Mesodermal cell (in vitro differentiated cells): ENCODE results near the gene MACROH2A2.

ENCODE experiments used
- H3K27ac ChIP-seq: 2 replicates; pipeline ENCODE4 v1.7.0; 2013; ENCODE audit warnings: mild to moderate bottlenecking, low read depth, low read length, moderate library complexity; ENCODE audit not compliant: severe bottlenecking
- H3K36me3 ChIP-seq: 2 replicates; pipeline ENCODE4 v1.7.1; 2013; ENCODE audit warnings: mild to moderate bottlenecking, low read length, moderate library complexity; ENCODE audit not compliant: control insufficient read depth, insufficient read depth
- H3K4me1 ChIP-seq: one replicate; pipeline ENCODE4 v1.7.1; 2013; ENCODE audit warnings: mild to moderate bottlenecking, low read length; ENCODE audit not compliant: insufficient read depth, control insufficient read depth, poor library complexity, severe bottlenecking
- H3K4me3 ChIP-seq: 2 replicates; pipeline ENCODE4 v1.7.0; 2013; ENCODE audit warnings: low read length, control low read depth, mild to moderate bottlenecking; ENCODE audit not compliant: insufficient read depth, poor library complexity, severe bottlenecking; ENCODE audit errors: extremely low read depth
- H3K9me3 ChIP-seq: 2 replicates; pipeline ENCODE4 v1.7.1; 2013; ENCODE audit warnings: mild to moderate bottlenecking, low read length, moderate library complexity; ENCODE audit not compliant: control insufficient read depth
- WGBS, 2 experiments: methylation state at CpG; one replicate each; pipeline ENCODE4 v1.1.5; 2013; ENCODE audit warnings: missing lambda C conversion rate in 2 of 2; ENCODE audit not compliant: insufficient coverage in 2 of 2; 5-methylcytosine and 5-hydroxymethylcytosine counted together

The MACROH2A2 gene

GRCh38 chr10:70125918-70126552 is 73.4 kb downstream of the MACROH2A2 start:
- 87% methylated on average over 4 of the region's 5 CpGs; no CpG with 5 or more reads in 1 of the 2 experiments for whole genome bisulfite sequencing, 2 experiments

GRCh38 chr10:70126700-70127395 is 74.2 kb downstream of the MACROH2A2 start:
- 92 to 96% methylated on average over 9 to 13 of the region's 15 CpGs for WGBS, 2 experiments
- H3K36me3 ChIP-seq: no peaks in the 10 kb centered on the region
- H3K9me3 ChIP-seq: no peaks in the 10 kb centered on the region
- H3K4me1 ChIP-seq: no peaks in the 10 kb centered on the region
- no peak overlapping the region for H3K27ac ChIP-seq
- no peak overlapping the region for H3K4me3 ChIP-seq

More at GRCh38 chr10:70125918-70126552, 73.4 kb downstream of the MACROH2A2 start:
- H3K36me3 ChIP-seq: no peaks in the 10 kb centered on the region
- H3K27ac ChIP-seq: no peak overlapping the region
- no peaks in the 10 kb centered on the region for H3K4me1 ChIP-seq
- no peaks in the 10 kb centered on the region for H3K9me3 ChIP-seq
- no peak overlapping the region for H3K4me3 ChIP-seq

- Histone ChIP-seq H3K27ac (no peak overlapping the region), H3K9me3 (no peaks in the 10 kb centered on the region), H3K4me3 (no peak overlapping the region), H3K4me1 (no peaks in the 10 kb centered on the region), H3K36me3 (no peaks in the 10 kb centered on the region)
- 91% methylated on average over 10 of the region's 10 CpGs for WGBS, 2 experiments
These were observed 78.4 kb downstream of the MACROH2A2 start for GRCh38 chr10:70130878-70131559.

- Histone ChIP-seq H3K9me3 (no peaks in the 10 kb centered on the region), H3K4me3 (no peak overlapping the region), H3K4me1 (no peaks in the 10 kb centered on the region), H3K27ac (no peak overlapping the region), H3K36me3 (no peaks in the 10 kb centered on the region)
- 94% methylated on average over 3 to 4 of the region's 4 CpGs for WGBS, 2 experiments
These were observed 78.9 kb downstream of the MACROH2A2 start for GRCh38 chr10:70131560-70131937.

- no peaks in the 10 kb centered on the region for H3K36me3 ChIP-seq
- no peaks in the 10 kb centered on the region for H3K9me3 ChIP-seq
- peak within 1 kb of the TSS; percentile 37 for H3K4me3 ChIP-seq
- no peak within 1 kb of the TSS for H3K27ac ChIP-seq
- 10 to 18% methylated on average over 71 of the region's 80 CpGs for WGBS, 2 experiments
- no peaks in the 10 kb centered on the region for H3K4me1 ChIP-seq
These were observed 79.7 kb downstream of the MACROH2A2 start, which contains the start of gene AIFM2 for GRCh38 chr10:70132098-70133029. Gene AIFM2 (minus strand): TSS chr10:70132825. CDS start chr10:70124084, 8,741 bp downstream.

- H3K27ac ChIP-seq: no peak overlapping the region
These were observed 82.4 kb downstream of the MACROH2A2 start for GRCh38 chr10:70135046-70135445.

GRCh38 chr10:70135684-70136083 is 83.0 kb downstream of the MACROH2A2 start:
- no peak overlapping the region for H3K27ac ChIP-seq
- no peaks in the 10 kb centered on the region for H3K9me3 ChIP-seq
- WGBS, 2 experiments: 87 to 90% methylated on average over 6 to 7 of the region's 7 CpGs
- H3K36me3 ChIP-seq: peaks cover 3% of the 10 kb centered on the region
- no peak overlapping the region for H3K4me3 ChIP-seq
- H3K4me1 ChIP-seq: no peaks in the 10 kb centered on the region

More at GRCh38 chr10:70135046-70135445, 82.4 kb downstream of the MACROH2A2 start:
- H3K4me3 ChIP-seq: no peak overlapping the region
- WGBS, 2 experiments: 93 to 95% methylated on average over 2 to 3 of the region's 3 CpGs
- H3K36me3 ChIP-seq: peaks cover 3% of the 10 kb centered on the region
- H3K4me1 ChIP-seq: no peaks in the 10 kb centered on the region
- H3K9me3 ChIP-seq: no peaks in the 10 kb centered on the region

- no peaks in the 10 kb centered on the region for H3K9me3 ChIP-seq
- H3K36me3 ChIP-seq: peaks cover 3% of the 10 kb centered on the region
- no peak overlapping the region for H3K4me3 ChIP-seq
- H3K4me1 ChIP-seq: no peaks in the 10 kb centered on the region
- WGBS, 2 experiments: 84% methylated on average over 6 of the region's 9 CpGs
- no peak overlapping the region for H3K27ac ChIP-seq
These were observed 84.5 kb downstream of the MACROH2A2 start for GRCh38 chr10:70137135-70137534.

GRCh38 chr10:70137927-70138883 is 85.6 kb downstream of the MACROH2A2 start:
- no peaks in the 10 kb centered on the region for H3K4me1 ChIP-seq
- no peak overlapping the region for H3K27ac ChIP-seq
- no peak overlapping the region for H3K4me3 ChIP-seq
- H3K36me3 ChIP-seq: peaks cover 3% of the 10 kb centered on the region
- 93 to 94% methylated on average over 12 to 13 of the region's 14 CpGs for WGBS, 2 experiments
- no peaks in the 10 kb centered on the region for H3K9me3 ChIP-seq
